ENCODE data around the gene AHDC1.

AHDC1 gene

GRCh38 chr1:27598902-27599528, 4.9 kb downstream of the AHDC1 start (continued):
- TF ChIP-seq ZBTB11 (tag by site-specific recombination; conservative IDR thresholded peaks at IDR 0.05; ENCODE audit: low read depth) (no peak), GLI4 (tag by site-specific recombination; IDR thresholded peaks at IDR 0.05) (no peak), FEZF1 (tag by site-specific recombination; IDR thresholded peaks at IDR 0.05) (no peak), ZFP69B (tag by site-specific recombination; IDR thresholded peaks at IDR 0.05) (no peak), ZNF391 (tag by site-specific recombination; IDR thresholded peaks at IDR 0.05; ENCODE audit: borderline replicate concordance, low read depth) (peak; percentile 38; the same call in 1 of the 2 replicates), IKZF3 (tag by site-specific recombination; IDR thresholded peaks at IDR 0.05) (peak; percentile 21; the same call in 1 of the 2 replicates), ZNF132 (tag by site-specific recombination; IDR thresholded peaks at IDR 0.05; ENCODE audit: borderline replicate concordance) (no peak), ZBTB17 (tag by site-specific recombination; IDR thresholded peaks at IDR 0.05) (peak; percentile 79), ZBTB1 (tag by site-specific recombination; IDR thresholded peaks at IDR 0.05) (no peak), ZNF394 (tag by site-specific recombination; IDR thresholded peaks at IDR 0.05; ENCODE audit: borderline replicate concordance) (peak; percentile 39; the same call in 1 of the 2 replicates), KLF1 (tag by site-specific recombination; IDR thresholded peaks at IDR 0.05) (peak; percentile 83), ZNF530 (tag by site-specific recombination; IDR thresholded peaks at IDR 0.05; ENCODE audit: low read depth) (no peak), ZNF362 (tag by site-specific recombination; IDR thresholded peaks at IDR 0.05) (no peak), SP2 (tag by site-specific recombination; IDR thresholded peaks at IDR 0.05) (peak; percentile 73), ZNF221 (tag by site-specific recombination; IDR thresholded peaks at IDR 0.05; ENCODE audit: borderline replicate concordance) (no peak), ZNF707 (tag by site-specific recombination; IDR thresholded peaks at IDR 0.05) (no peak), ZIC2 (tag by site-specific recombination; IDR thresholded peaks at IDR 0.05) (peak; percentile 98), ZNF37A (tag by site-specific recombination; IDR thresholded peaks at IDR 0.05) (no peak), ZNF354C (tag by site-specific recombination; IDR thresholded peaks at IDR 0.05; ENCODE audit: borderline replicate concordance, low read depth) (no peak), ZNF366 (tag by site-specific recombination; conservative IDR thresholded peaks at IDR 0.05) (peak; percentile 87), ZSCAN4 (tag by site-specific recombination; IDR thresholded peaks at IDR 0.05) (no peak), ZNF621 (tag by site-specific recombination; IDR thresholded peaks at IDR 0.05) (no peak), ZNF518A (tag by site-specific recombination; conservative IDR thresholded peaks at IDR 0.05; ENCODE audit: low read depth) (no peak), REST (tag by site-specific recombination; IDR thresholded peaks at IDR 0.05) (no peak), ZNF416 (tag by site-specific recombination; IDR thresholded peaks at IDR 0.05) (no peak), ZNF239 (tag by site-specific recombination; IDR thresholded peaks at IDR 0.05) (no peak)
